ENCODE results near the gene WNT3A. TPM values are rescaled to one million over a fixed set of nuclear protein-coding genes. Genes with fewer than 3 reads are reported as not detected.

The WNT3A gene
- total and polyA plus RNA-seq, 4 donors, result 0.09 to 3.1 (median 1.9) TPM

DNA sequence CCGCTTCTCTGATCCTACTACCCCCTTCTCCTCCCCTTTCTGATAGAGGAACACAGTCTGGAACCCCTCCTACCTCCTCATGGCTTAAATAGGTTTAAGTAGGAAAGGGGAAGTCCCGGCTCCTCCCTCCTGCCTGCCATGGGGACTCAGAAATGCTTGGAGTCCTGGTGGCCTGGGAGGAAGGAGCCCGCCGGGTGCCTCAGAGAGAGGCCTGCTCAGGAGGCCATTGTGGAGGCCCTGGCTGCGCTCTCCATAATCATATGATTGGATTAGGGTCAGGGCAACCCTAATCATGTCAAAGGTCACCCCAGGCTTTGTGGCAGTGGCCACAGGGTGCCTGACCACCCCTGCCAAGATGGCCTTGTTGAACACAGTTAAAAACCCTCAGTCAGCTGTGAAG, 29.0 kb downstream of the WNT3A start:
- no peak overlapping the region for H3K4me3 ChIP-seq
- no peak overlapping the region for H3K9ac ChIP-seq (ENCODE audit: insufficient read depth in 1 of 2, low read length in 2 of 2)
- TF ChIP-seq, protein P1, sequence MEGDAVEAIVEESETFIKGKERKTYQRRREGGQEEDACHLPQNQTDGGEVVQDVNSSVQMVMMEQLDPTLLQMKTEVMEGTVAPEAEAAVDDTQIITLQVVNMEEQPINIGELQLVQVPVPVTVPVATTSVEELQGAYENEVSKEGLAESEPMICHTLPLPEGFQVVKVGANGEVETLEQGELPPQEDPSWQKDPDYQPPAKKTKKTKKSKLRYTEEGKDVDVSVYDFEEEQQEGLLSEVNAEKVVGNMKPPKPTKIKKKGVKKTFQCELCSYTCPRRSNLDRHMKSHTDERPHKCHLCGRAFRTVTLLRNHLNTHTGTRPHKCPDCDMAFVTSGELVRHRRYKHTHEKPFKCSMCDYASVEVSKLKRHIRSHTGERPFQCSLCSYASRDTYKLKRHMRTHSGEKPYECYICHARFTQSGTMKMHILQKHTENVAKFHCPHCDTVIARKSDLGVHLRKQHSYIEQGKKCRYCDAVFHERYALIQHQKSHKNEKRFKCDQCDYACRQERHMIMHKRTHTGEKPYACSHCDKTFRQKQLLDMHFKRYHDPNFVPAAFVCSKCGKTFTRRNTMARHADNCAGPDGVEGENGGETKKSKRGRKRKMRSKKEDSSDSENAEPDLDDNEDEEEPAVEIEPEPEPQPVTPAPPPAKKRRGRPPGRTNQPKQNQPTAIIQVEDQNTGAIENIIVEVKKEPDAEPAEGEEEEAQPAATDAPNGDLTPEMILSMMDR (IDR thresholded peaks at IDR 0.05; ENCODE audit: control extremely low read depth, extremely low read depth), result no peak
- 43 to 70% methylated on average over 4 to 5 of the region's 5 CpGs for WGBS, 2 donors
- H3K4me1 ChIP-seq (ENCODE audit: control insufficient read depth in 5 of 5, insufficient read depth in 5 of 5, low read length in 5 of 5), result peaks cover 0 to 7% (median 0%) of the 10 kb centered on the region in 5 donors
- H3K27me3 ChIP-seq (ENCODE audit: control insufficient read depth in 3 of 3, insufficient read depth in 3 of 3, low read length in 2 of 3), result peaks cover 6 to 11% (median 7%) of the 10 kb centered on the region in 3 donors
- no peak overlapping the region for H3K27ac ChIP-seq (ENCODE audit: low read depth in 1 of 2, low read length in 1 of 2)
- H3K9me3 ChIP-seq (ENCODE audit: control insufficient read depth in 4 of 4, insufficient read depth in 3 of 4, low read length in 3 of 4), result no peaks in the 10 kb centered on the region
- DNase-seq (no peak), ATAC-seq (ENCODE audit: insufficient read depth, low FRiP score) (no peak)
- H3K36me3 ChIP-seq (ENCODE audit: control insufficient read depth in 4 of 4, insufficient read depth in 4 of 4, low read length in 4 of 4), result no peaks in the 10 kb centered on the region

DNA sequence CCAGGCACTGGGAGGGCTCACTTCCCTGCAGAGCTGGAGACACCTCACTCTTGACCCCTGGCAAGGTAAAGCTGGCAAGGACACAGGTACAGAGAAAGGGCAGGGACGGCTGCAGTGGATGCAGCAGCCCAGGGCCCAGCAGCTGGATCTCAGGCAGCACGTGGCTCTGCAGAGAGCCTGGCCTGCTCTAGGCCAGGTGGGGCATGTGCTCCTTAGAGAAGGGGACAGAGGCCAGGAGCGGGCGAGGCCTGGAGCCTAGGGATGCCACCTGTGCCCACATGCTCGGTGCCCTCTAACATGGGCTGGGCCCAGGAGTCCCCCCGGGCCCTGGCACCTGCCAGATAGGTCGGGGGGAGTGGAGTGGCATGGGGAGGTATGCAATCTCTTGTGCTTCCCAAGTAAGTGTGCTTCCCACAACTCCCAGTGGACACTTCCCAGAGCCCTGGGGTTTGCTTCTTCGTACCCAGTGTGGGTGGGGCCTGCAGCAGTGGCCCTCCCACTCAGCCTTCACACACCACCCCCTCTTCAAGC, 30.0 kb downstream of the WNT3A start:
- no peak overlapping the region for H3K9ac ChIP-seq (ENCODE audit: insufficient read depth in 1 of 2, low read length in 2 of 2)
- H3K9me3 ChIP-seq (ENCODE audit: control insufficient read depth in 4 of 4, insufficient read depth in 3 of 4, low read length in 3 of 4), result no peaks in the 10 kb centered on the region
- 76 to 81% methylated on average over 8 of the region's 8 CpGs for WGBS, 2 donors
- DNase-seq, result no peak
- no peak overlapping the region for H3K4me3 ChIP-seq
- H3K27ac ChIP-seq (ENCODE audit: low read depth in 1 of 2, low read length in 1 of 2), result no peak overlapping the region
- ATAC-seq (ENCODE audit: insufficient read depth, low FRiP score), result no peak
- H3K36me3 ChIP-seq (ENCODE audit: control insufficient read depth in 4 of 4, insufficient read depth in 4 of 4, low read length in 4 of 4), result no peaks in the 10 kb centered on the region
- TF ChIP-seq, protein P1 (IDR thresholded peaks at IDR 0.05; ENCODE audit: control extremely low read depth, extremely low read depth), result no peak
- H3K27me3 ChIP-seq (ENCODE audit: control insufficient read depth in 3 of 3, insufficient read depth in 3 of 3, low read length in 2 of 3), result peaks cover 6 to 11% (median 7%) of the 10 kb centered on the region in 3 donors
- peaks cover 0 to 7% (median 0%) of the 10 kb centered on the region in 5 donors for H3K4me1 ChIP-seq (ENCODE audit: control insufficient read depth in 5 of 5, insufficient read depth in 5 of 5, low read length in 5 of 5)

DNA sequence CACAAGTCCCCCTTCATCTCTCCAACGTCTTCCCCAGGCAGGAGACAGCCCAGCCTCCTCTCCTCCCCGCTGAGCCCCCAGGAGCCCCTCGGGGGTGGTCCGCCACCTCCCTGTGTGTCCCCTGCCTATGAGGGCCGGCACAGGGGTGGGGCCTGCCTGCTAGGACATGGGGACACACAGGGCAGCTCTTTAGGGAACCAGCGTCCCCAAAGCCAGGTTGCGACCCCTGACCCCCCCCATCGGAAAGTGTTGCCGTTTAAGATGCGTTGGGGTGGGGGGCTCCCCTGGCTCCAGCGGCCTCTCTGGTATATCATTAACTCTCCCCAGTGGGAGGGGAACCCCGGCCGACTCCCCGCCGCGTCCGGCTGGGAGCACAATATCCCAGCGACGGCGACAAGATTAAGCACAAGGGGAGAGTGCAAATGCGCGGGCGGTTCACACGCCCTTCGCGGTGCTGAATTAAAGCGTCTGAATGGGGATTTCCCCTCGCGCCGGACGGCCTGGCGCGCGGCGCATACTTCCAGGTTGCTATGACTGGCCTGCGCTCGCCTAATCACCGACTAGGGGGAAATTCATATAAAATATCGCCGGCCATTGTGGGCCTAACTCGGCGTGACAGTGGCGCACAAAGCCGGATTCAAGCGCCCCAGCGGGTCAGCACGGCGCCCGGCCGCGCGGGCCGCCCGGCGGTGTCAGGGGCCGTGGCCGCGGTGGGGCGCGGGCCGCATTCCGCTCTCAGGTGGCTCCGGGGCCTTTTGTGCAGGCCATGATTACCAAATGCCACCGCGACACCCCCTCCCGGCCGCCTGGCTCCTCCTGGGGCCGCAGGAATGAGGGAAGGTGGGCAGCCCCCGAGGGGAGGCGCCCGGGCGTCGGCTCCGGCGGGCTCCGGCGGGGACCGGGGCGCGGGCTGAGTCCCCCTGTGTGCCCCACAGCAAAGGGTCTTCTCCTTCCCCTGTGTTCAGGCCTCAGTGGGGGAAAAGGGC, 30.9 kb downstream of the WNT3A start:
- H3K36me3 ChIP-seq (ENCODE audit: control insufficient read depth in 4 of 4, insufficient read depth in 4 of 4, low read length in 4 of 4), result no peaks in the 10 kb centered on the region
- H3K9ac ChIP-seq (ENCODE audit: insufficient read depth in 1 of 2, low read length in 2 of 2), result no peak overlapping the region
- TF ChIP-seq, protein P1 (IDR thresholded peaks at IDR 0.05; ENCODE audit: control extremely low read depth, extremely low read depth), result no peak
- H3K4me3 ChIP-seq, result no peak overlapping the region
- ATAC-seq (ENCODE audit: insufficient read depth, low FRiP score), result peak; percentile 81
- H3K9me3 ChIP-seq (ENCODE audit: control insufficient read depth in 4 of 4, insufficient read depth in 3 of 4, low read length in 3 of 4), result no peaks in the 10 kb centered on the region
- H3K27me3 ChIP-seq (ENCODE audit: control insufficient read depth in 3 of 3, insufficient read depth in 3 of 3, low read length in 2 of 3), result peaks cover 6 to 11% (median 7%) of the 10 kb centered on the region in 3 donors
- H3K27ac ChIP-seq (ENCODE audit: low read depth in 1 of 2, low read length in 1 of 2), result no peak overlapping the region
- peak; percentile 16 to 48 (median 37) for DNase-seq
- H3K4me1 ChIP-seq (ENCODE audit: control insufficient read depth in 5 of 5, insufficient read depth in 5 of 5, low read length in 5 of 5), result peaks cover 0 to 7% (median 0%) of the 10 kb centered on the region in 5 donors
- 7 to 10% methylated on average over 65 to 80 of the region's 80 CpGs for WGBS, 2 donors

All from lung (tissue), 12 donors.